GM18868 (cell line): Measurements from ENCODE around the gene ZNFX1.
"Not testable (repeated sequence)": the region's sequence is repeated elsewhere in the genome, so short reads cannot be mapped to it uniquely, and the experiment has no call there.

Experiments
- ATAC-seq: cut with Tn5 transposase; IDR thresholded peaks from one replicate; pipeline ENCODE4 v1.9.1; 2021; ENCODE audit warnings: mild to moderate bottlenecking, moderate library complexity; ENCODE audit not compliant: unreplicated experiment

ZNFX1 gene

GRCh38 chr20:49278036-49278817, at the start of gene ZNFX1:
Gene ZNFX1, minus strand, starts transcription at chr20:49278057. Its CDS starts 2,218 bp downstream, at chr20:49275839.
- peak; percentile 83 for ATAC-seq

GRCh38 chr20:49326026-49326425, 48.2 kb upstream of the ZNFX1 start:
- no peak for ATAC-seq

- no peak for ATAC-seq
Measured at GRCh38 chr20:49324306-49324705, 46.4 kb upstream of the ZNFX1 start.

GRCh38 chr20:49323622-49324238, 45.9 kb upstream of the ZNFX1 start:
- no peak for ATAC-seq

- ATAC-seq: no peak
Measured at GRCh38 chr20:49320460-49320859, 42.6 kb upstream of the ZNFX1 start.

- ATAC-seq: no peak
Measured at GRCh38 chr20:49319208-49319809, 41.5 kb upstream of the ZNFX1 start.

GRCh38 chr20:49318430-49319207, 40.8 kb upstream of the ZNFX1 start:
- ATAC-seq: no peak

GRCh38 chr20:49318091-49318429, 40.2 kb upstream of the ZNFX1 start:
- no peak for ATAC-seq

- ATAC-seq: no peak
Measured at GRCh38 chr20:49316704-49317103, 38.8 kb upstream of the ZNFX1 start.

GRCh38 chr20:49315580-49315979, 37.7 kb upstream of the ZNFX1 start:
- ATAC-seq: no peak

GRCh38 chr20:49314052-49314451, 36.2 kb upstream of the ZNFX1 start:
- ATAC-seq: not testable (repeated sequence)

- no peak for ATAC-seq
Measured at GRCh38 chr20:49313283-49313682, 35.4 kb upstream of the ZNFX1 start.

GRCh38 chr20:49312661-49313060, 34.8 kb upstream of the ZNFX1 start:
- no peak for ATAC-seq

GRCh38 chr20:49310705-49311104, 32.8 kb upstream of the ZNFX1 start:
- no peak for ATAC-seq

- ATAC-seq: no peak
Measured at GRCh38 chr20:49308875-49309274, 31.0 kb upstream of the ZNFX1 start.

GRCh38 chr20:49306903-49307620, 29.2 kb upstream of the ZNFX1 start:
- ATAC-seq: no peak

GRCh38 chr20:49303065-49303552, 25.3 kb upstream of the ZNFX1 start:
- no peak for ATAC-seq

- no peak for ATAC-seq
Measured at GRCh38 chr20:49297605-49298530, 20.0 kb upstream of the ZNFX1 start.

GRCh38 chr20:49294002-49294654, 16.3 kb upstream of the ZNFX1 start:
- not testable (repeated sequence) for ATAC-seq
